AG04449 (cell line): ENCODE data around the gene PTPRM.

Source experiments
- CTCF ChIA-PET: fragments of 350-600 bp; formaldehyde crosslinking; extraction: SDS; loops from one replicate; lab custom pipeline; 2021; ENCODE audit warnings: antibody characterized with exemption; lab: Yijun Ruan, JAX
- POLR2A ChIA-PET: fragments of 400-600, 350-600 bp; formaldehyde crosslinking; extraction: SDS; loops from one replicate; lab custom pipeline; 2020; ENCODE audit warnings: antibody characterized with exemption, inconsistent platforms; lab: Yijun Ruan, JAX
- DNase-seq: peaks from one replicate; pipeline ENCODE4 v3.0.0-alpha.2; 2010; ENCODE audit warnings: low read depth, low spot score
- H3K4me3 ChIP-seq: 2 replicates; pipeline ENCODE4 v1.5.1; 2011; ENCODE audit warnings: low read depth, mild to moderate bottlenecking, control low read depth, low read length
- TF ChIP-seq, protein P1 (sequence below): IDR thresholded peaks from one replicate; pipeline ENCODE4 v1.5.1; 2011; ENCODE audit warnings: mild to moderate bottlenecking, moderate library complexity, low read length, control low read depth, inconsistent platforms; ENCODE audit not compliant: insufficient read depth; ENCODE audit errors: missing control alignments

The PTPRM gene

DNA sequence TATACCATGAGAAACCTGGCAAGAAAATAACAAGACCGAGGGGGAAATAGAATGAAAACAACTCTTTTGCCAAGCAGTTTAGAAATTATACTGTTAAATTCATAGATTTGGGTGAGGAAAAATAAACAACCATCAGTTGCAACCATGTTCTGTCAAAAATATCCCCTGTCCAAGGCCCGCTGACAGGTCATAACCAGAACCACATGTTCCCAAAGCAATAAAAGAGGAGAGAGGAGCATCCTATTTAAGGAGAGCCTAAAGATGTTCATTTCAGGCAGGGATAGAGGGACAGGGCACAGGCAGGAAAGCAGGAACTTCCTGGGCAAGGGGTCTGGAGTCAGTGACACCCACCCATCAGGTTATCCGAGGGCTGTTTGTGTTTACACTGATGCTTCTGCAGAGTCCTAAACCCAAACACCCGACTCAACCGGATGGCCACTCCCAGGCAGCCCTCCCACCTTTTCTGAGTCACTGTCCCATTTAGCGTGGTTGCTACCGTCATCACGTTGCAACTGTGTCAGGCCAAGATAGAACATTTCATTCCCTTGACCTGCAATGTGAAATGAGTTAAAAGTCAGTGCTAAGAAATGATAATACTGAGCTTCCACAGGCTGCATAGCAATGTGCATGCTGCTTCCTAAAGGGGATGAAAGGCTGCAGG, 573.9 kb downstream of the PTPRM start:
- CTCF ChIA-PET, result no interaction called here
- no peak overlapping the region for H3K4me3 ChIP-seq
- DNase-seq, result no peak
- TF ChIP-seq, protein P1, sequence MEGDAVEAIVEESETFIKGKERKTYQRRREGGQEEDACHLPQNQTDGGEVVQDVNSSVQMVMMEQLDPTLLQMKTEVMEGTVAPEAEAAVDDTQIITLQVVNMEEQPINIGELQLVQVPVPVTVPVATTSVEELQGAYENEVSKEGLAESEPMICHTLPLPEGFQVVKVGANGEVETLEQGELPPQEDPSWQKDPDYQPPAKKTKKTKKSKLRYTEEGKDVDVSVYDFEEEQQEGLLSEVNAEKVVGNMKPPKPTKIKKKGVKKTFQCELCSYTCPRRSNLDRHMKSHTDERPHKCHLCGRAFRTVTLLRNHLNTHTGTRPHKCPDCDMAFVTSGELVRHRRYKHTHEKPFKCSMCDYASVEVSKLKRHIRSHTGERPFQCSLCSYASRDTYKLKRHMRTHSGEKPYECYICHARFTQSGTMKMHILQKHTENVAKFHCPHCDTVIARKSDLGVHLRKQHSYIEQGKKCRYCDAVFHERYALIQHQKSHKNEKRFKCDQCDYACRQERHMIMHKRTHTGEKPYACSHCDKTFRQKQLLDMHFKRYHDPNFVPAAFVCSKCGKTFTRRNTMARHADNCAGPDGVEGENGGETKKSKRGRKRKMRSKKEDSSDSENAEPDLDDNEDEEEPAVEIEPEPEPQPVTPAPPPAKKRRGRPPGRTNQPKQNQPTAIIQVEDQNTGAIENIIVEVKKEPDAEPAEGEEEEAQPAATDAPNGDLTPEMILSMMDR, result no peak
- POLR2A ChIA-PET, result no interaction called here

DNA sequence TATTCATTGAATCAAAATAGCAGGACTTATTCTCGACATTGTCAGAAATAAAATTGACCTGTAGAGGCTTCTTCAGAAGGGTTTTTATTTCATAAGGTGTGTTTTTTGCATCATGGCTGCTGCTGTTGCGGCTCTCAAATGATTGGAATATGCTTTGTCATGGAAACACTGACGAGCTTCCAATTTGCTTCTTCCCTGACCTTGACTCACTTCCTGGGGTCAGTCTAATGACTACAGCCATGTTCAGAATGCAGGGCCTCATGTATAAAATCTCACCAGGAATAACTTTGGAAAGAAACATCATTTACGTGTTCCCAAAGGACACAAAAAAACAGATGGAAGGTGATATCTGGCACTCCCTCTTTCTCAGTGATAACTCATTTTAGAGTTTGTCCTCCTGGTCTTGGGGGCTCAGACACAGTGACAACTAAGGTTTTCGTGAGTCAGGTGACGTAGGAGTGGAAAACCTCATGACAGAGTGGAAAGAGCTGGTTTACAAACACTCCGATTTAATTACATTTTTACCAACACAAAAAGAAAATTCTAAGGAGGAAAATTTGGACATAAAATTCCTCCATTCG, 575.1 kb downstream of the PTPRM start:
- ChIA-PET CTCF (no interaction called here), POLR2A (no interaction called here)
- no peak overlapping the region for H3K4me3 ChIP-seq
- no peak for DNase-seq
- TF ChIP-seq, protein P1, result no peak

DNA sequence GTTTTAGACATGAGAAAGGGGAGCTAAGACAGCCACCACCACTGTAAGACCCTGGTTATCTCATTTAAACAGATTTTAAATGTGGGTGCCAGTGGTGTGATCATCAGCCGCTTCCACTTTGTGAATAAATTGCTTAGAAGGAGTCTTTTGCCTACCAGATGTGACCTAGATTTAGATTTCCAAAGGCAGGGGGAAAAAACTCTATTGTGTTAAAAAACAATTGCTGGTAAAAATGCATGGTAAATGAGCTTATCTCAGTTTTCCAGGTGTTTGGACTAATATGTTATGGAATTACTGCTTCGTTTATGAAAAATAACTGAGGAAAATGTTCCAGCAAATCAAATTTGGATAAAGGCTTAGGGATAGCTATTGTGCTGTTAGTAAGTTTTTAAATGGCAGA, 575.8 kb downstream of the PTPRM start:
- POLR2A ChIA-PET, result no interaction called here
- CTCF ChIA-PET, result interaction anchor here (0.7 kb wide), 1 partner anchor 39 kb away, joined by 3 read pairs; no protein-coding TSS in a partner anchor
- TF ChIP-seq, protein P1, result no peak
- no peak overlapping the region for H3K4me3 ChIP-seq
- no peak for DNase-seq

DNA sequence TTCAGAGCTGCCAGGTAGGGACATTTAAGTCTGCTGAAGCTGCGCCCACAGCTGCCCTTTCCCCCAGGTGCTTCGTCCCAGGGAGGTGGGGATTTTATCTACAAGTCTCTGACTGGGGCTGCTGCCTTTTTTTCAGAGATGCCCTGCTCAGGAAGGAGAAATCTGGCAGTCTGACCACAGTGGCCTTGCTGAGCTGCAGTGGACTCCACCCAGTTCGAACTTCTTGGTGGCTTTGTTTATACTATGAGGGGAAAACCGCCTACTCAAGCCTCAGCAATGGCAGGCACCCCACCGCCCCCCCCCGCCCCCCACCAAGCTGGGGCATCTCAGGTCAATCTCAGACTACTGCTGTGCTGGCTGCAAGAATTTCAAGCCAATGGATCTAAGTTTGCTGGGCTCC, 584.1 kb downstream of the PTPRM start:
- DNase-seq, result no peak
- ChIA-PET CTCF (no interaction called here), POLR2A (no interaction called here)
- TF ChIP-seq, protein P1, result no peak
- no peak overlapping the region for H3K4me3 ChIP-seq

DNA sequence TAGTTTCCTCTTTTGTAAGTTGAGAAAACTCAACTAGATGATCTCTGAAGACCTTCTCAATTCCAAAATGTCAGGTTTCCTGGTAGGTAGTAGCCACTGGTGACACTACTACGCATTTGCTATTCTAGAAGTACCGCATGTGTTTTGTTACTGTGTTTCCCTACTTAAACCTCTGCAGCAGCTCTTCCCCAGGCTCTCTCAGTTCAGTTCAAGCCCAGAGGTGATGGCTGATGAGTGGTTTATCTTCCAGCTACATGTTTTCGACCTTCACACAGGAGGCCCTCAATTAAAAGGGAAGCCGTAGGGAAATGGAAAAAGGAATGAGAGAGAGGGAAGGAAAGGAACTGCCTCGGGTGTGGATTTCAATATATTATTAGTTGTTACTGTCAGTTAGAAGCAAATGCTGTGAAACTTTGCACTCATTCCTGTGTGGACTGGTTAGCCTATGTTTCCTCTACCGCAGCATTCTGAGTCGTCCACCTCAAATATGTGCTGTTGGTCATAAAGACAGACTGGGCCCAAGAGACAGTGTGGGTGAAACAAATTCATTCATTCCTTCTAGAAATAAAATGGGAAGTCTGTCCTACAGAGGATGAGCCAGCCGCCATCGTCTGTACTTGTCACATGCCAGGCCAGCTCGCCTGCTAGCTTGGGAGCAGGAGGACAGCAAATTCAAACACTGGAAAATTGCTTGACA, 586.9 kb downstream of the PTPRM start:
- no peak overlapping the region for H3K4me3 ChIP-seq
- TF ChIP-seq, protein P1, result no peak
- ChIA-PET CTCF (no interaction called here), POLR2A (no interaction called here)
- DNase-seq, result peak; percentile 46

DNA sequence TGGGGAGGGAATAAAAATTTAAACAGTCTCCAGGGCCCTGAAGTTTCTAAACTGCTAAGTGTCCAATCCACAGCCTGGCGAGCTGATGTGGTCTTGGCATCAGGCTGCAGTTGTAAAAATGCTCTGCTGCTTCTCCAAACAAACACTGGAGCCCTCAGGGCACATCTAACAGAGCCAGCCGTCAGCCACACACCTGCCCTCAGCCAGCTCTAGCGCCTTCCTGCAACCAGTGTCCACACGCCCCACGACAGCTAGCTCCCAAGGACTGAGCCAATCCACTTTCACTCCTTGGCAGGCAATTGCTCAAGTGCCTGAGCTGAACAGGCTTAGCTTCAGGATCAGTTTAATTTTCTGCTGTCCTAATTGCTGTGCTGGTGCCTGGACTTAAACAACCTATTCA, 595.7 kb downstream of the PTPRM start:
- no peak overlapping the region for H3K4me3 ChIP-seq
- CTCF ChIA-PET, result no interaction called here
- no peak for DNase-seq
- POLR2A ChIA-PET, result no interaction called here
- TF ChIP-seq, protein P1, result no peak
